ENCODE results near the gene PASD1. TPM values are rescaled to one million over a fixed set of nuclear protein-coding genes. Genes with fewer than 3 reads are reported as not detected.

Gene PASD1
- total RNA-seq, 1 experiment from 2014 or later: not detected

GRCh38 chrX:151700581-151700980 lies 137.1 kb downstream of the PASD1 start:
- no peak overlapping the region for H3K4me3 ChIP-seq (ENCODE audit: low read length)
- ChIA-PET POLR2A (ENCODE audit: unreplicated experiment) (no interaction called here), CTCF (no interaction called here)
- H3K9me3 ChIP-seq (ENCODE audit: low read length): no peaks in the 10 kb centered on the region
- no peaks in the 10 kb centered on the region for H3K36me3 ChIP-seq (ENCODE audit: low read depth, low read length)
- no peaks in the 10 kb centered on the region for H3K27me3 ChIP-seq (ENCODE audit: low read length)
- no peak overlapping the region for H3K27ac ChIP-seq (ENCODE audit: low read length)
- ATAC-seq (no peak), DNase-seq (no peak)
- no peaks in the 10 kb centered on the region for H4K20me1 ChIP-seq (ENCODE audit: low read length)
- TF ChIP-seq EZH2phosphoT487 (IDR thresholded peaks at IDR 0.05; ENCODE audit: borderline replicate concordance, low read length) (no peak), EZH2 (IDR thresholded peaks at IDR 0.05; ENCODE audit: low read length, unreplicated experiment) (no peak), CTCF (conservative IDR thresholded peaks at IDR 0.05; ENCODE audit: low read depth, low read length) (no peak)
- H3K4me2 ChIP-seq (ENCODE audit: low read length): no peak overlapping the region
- no TSS peak for BruUV-seq (replicated peaks)
- intact Hi-C loops (cut with micrococcal nuclease): no loop called here
- no peak overlapping the region for H3K9ac ChIP-seq (ENCODE audit: low read length)
- no peaks in the 10 kb centered on the region for H3K79me2 ChIP-seq (ENCODE audit: low read length)
- no peak overlapping the region for H2AFZ ChIP-seq (ENCODE audit: low read length)
- no peaks in the 10 kb centered on the region for H3F3A ChIP-seq (ENCODE audit: low read length, unreplicated experiment)
- H3K9me2 ChIP-seq (replicated peaks; ENCODE audit: low read length): no peaks in the 10 kb centered on the region
- H3K4me1 ChIP-seq (ENCODE audit: insufficient read depth, low read length): no peaks in the 10 kb centered on the region

GRCh38 chrX:151701071-151701470 lies 137.6 kb downstream of the PASD1 start:
- Histone ChIP-seq H4K20me1 (ENCODE audit: low read length) (no peaks in the 10 kb centered on the region), H3K27ac (ENCODE audit: low read length) (no peak overlapping the region), H3K9me3 (ENCODE audit: low read length) (no peaks in the 10 kb centered on the region), H3K27me3 (ENCODE audit: low read length) (no peaks in the 10 kb centered on the region), H3K4me2 (ENCODE audit: low read length) (no peak overlapping the region), H3K4me3 (ENCODE audit: low read length) (no peak overlapping the region), H3K9ac (ENCODE audit: low read length) (no peak overlapping the region), H3F3A (ENCODE audit: low read length, unreplicated experiment) (no peaks in the 10 kb centered on the region), H3K79me2 (ENCODE audit: low read length) (no peaks in the 10 kb centered on the region), H3K4me1 (ENCODE audit: insufficient read depth, low read length) (no peaks in the 10 kb centered on the region), H2AFZ (ENCODE audit: low read length) (no peak overlapping the region), H3K9me2 (replicated peaks; ENCODE audit: low read length) (no peaks in the 10 kb centered on the region), H3K36me3 (ENCODE audit: low read depth, low read length) (no peaks in the 10 kb centered on the region)
- DNase-seq: no peak
- no TSS peak for BruUV-seq (replicated peaks)
- ATAC-seq: no peak
- TF ChIP-seq EZH2 (IDR thresholded peaks at IDR 0.05; ENCODE audit: low read length, unreplicated experiment) (no peak), CTCF (conservative IDR thresholded peaks at IDR 0.05; ENCODE audit: low read depth, low read length) (no peak), EZH2phosphoT487 (IDR thresholded peaks at IDR 0.05; ENCODE audit: borderline replicate concordance, low read length) (no peak)
- CTCF ChIA-PET: no interaction called here
- intact Hi-C loops (cut with micrococcal nuclease): no loop called here
- POLR2A ChIA-PET (ENCODE audit: unreplicated experiment): no interaction called here

GRCh38 chrX:151701531-151701930 lies 138.1 kb downstream of the PASD1 start:
- intact Hi-C loops (cut with micrococcal nuclease): no loop called here
- H3K9me3 ChIP-seq (ENCODE audit: low read length): no peaks in the 10 kb centered on the region
- POLR2A ChIA-PET (ENCODE audit: unreplicated experiment): no interaction called here
- DNase-seq (no peak), ATAC-seq (no peak)
- H3K9ac ChIP-seq (ENCODE audit: low read length): no peak overlapping the region
- no TSS peak for BruUV-seq (replicated peaks)
- H3K4me2 ChIP-seq (ENCODE audit: low read length): no peak overlapping the region
- H3K27ac ChIP-seq (ENCODE audit: low read length): no peak overlapping the region
- H3K36me3 ChIP-seq (ENCODE audit: low read depth, low read length): no peaks in the 10 kb centered on the region
- H2AFZ ChIP-seq (ENCODE audit: low read length): no peak overlapping the region
- no peaks in the 10 kb centered on the region for H3K4me1 ChIP-seq (ENCODE audit: insufficient read depth, low read length)
- TF ChIP-seq EZH2 (IDR thresholded peaks at IDR 0.05; ENCODE audit: low read length, unreplicated experiment) (no peak), EZH2phosphoT487 (IDR thresholded peaks at IDR 0.05; ENCODE audit: borderline replicate concordance, low read length) (no peak), CTCF (conservative IDR thresholded peaks at IDR 0.05; ENCODE audit: low read depth, low read length) (no peak)
- no peaks in the 10 kb centered on the region for H3K79me2 ChIP-seq (ENCODE audit: low read length)
- CTCF ChIA-PET: no interaction called here
- H3K27me3 ChIP-seq (ENCODE audit: low read length): no peaks in the 10 kb centered on the region
- no peaks in the 10 kb centered on the region for H3F3A ChIP-seq (ENCODE audit: low read length, unreplicated experiment)
- H3K9me2 ChIP-seq (replicated peaks; ENCODE audit: low read length): no peaks in the 10 kb centered on the region
- H3K4me3 ChIP-seq (ENCODE audit: low read length): no peak overlapping the region
- H4K20me1 ChIP-seq (ENCODE audit: low read length): no peaks in the 10 kb centered on the region
